Lower lobe of right lung (tissue), 2 donors: ENCODE data around the gene BMAL2. TPM values are rescaled to one million over a fixed set of nuclear protein-coding genes. Genes with fewer than 3 reads are reported as not detected.

Experiments
- ATAC-seq, 2 donors: fragments of 200-7000 bp; cut with Tn5 transposase; one replicate each; pipeline ENCODE4 v1.9.1; 2020 to 2022; ENCODE audit warnings: mild to moderate bottlenecking in 2 of 2, moderate library complexity in 2 of 2
- DNase-seq: peaks from one replicate; pipeline ENCODE4 v3.0.0-alpha.2; 2020
- H3K27ac ChIP-seq: fragments of 200-600 bp; one replicate; pipeline ENCODE4 v1.8.0; 2022
- H3K27me3 ChIP-seq: fragments of 200-600 bp; one replicate; pipeline ENCODE4 v1.8.0; 2022; ENCODE audit warnings: low read depth
- H3K36me3 ChIP-seq: fragments of 200-600 bp; one replicate; pipeline ENCODE4 v1.8.0; 2022; ENCODE audit warnings: mild to moderate bottlenecking
- H3K4me1 ChIP-seq: fragments of 200-600 bp; one replicate; pipeline ENCODE4 v1.8.0; 2022
- H3K4me3 ChIP-seq: fragments of 200-600 bp; one replicate; pipeline ENCODE4 v1.8.0; 2022; ENCODE audit warnings: mild to moderate bottlenecking
- H3K9me3 ChIP-seq: fragments of 200-600 bp; one replicate; pipeline ENCODE4 v1.8.0; 2022
- CTCF ChIP-seq: fragments of 200-600 bp; IDR thresholded peaks from one replicate; pipeline ENCODE4 v1.8.0; 2022; ENCODE audit warnings: antibody characterized with exemption, mild to moderate bottlenecking
- intact Hi-C: fragments of 100-400 bp; cut with DNase I; formaldehyde crosslinking; loops from one replicate; pipeline ENCODE4 v1.11.0; 2022
- total RNA-seq: library from RNA; stranded (reverse); fragmentation: NEBNext Ultra II Directional; extraction: Animal tissue kit (Norgen Biotek cat#: 25700); gene quantifications from one replicate; pipeline ENCODE4 v1.2.1, GENCODE V29; 2021
- donor health status: DM: no; HTN: yes; CAD: no; lungs with severe emphysema.

The BMAL2 gene
- total RNA-seq, 1 donor from 2014 or later = 2.6 TPM

DNA sequence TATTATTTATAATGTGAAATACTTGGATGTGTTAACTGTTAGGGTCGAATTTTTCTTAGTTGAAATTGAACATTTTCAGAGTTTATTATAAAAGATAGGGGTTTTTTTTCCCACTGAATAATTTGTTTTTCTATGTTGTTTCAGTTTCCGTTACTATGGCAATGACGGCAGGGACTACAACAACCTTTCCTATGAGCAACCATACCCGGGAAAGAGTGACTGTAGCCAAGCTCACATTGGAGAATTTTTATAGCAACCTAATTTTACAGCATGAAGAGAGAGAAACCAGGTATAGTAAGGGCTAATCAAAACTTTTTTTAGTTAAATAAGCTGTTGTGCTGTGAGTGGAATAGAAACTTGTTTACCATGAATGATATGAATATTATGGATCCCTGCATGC, 35.1 kb upstream of the BMAL2 start:
- intact Hi-C loops = no loop called here
- Histone ChIP-seq H3K36me3 (peaks cover 10% of the 10 kb centered on the region), H3K27me3 (no peaks in the 10 kb centered on the region), H3K9me3 (no peaks in the 10 kb centered on the region), H3K4me1 (no peaks in the 10 kb centered on the region), H3K4me3 (no peak overlapping the region), H3K27ac (no peak overlapping the region)
- DNase-seq (no peak), ATAC-seq (no peak)
- TF ChIP-seq CTCF = no peak

- ATAC-seq = no peak
- no peak for TF ChIP-seq CTCF
- DNase-seq = no peak
- H3K4me1 ChIP-seq = no peaks in the 10 kb centered on the region
- no peaks in the 10 kb centered on the region for H3K9me3 ChIP-seq
- no peak overlapping the region for H3K27ac ChIP-seq
- intact Hi-C loops = no loop called here
- H3K27me3 ChIP-seq = no peaks in the 10 kb centered on the region
- peaks cover 10% of the 10 kb centered on the region for H3K36me3 ChIP-seq
- no peak overlapping the region for H3K4me3 ChIP-seq
These were observed 33.5 kb upstream of the BMAL2 start for GRCh38 chr12:27299102-27299501.

DNA sequence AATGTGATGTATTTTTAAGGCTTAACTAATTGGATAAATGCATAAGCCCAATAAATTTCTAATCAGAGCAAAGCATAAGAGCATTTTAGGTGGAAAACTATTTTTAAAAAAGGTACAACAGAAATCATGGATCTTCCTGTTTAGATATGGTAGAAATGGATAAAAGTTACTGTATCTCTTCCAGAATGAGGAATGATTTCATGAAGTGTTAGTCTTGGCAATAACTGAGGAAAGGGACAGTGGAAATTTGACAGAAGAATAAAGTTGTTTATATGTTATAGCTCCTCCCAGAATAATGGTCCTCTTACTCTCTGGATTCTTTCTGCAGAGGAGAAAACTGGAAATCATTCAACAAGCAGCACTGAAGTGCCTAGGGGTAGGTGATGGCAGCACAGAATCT, 32.4 kb upstream of the BMAL2 start:
- ATAC-seq = no peak
- H3K4me3 ChIP-seq = no peak overlapping the region
- TF ChIP-seq CTCF = no peak
- intact Hi-C loops = loop anchor here (10.0 kb wide), 1 partner anchor 285 kb away; the partner anchor contains the start of gene TM7SF3
- H3K27me3 ChIP-seq = no peaks in the 10 kb centered on the region
- no peak overlapping the region for H3K27ac ChIP-seq
- DNase-seq = no peak
- H3K9me3 ChIP-seq = no peaks in the 10 kb centered on the region
- H3K36me3 ChIP-seq = peaks cover 10% of the 10 kb centered on the region
- no peaks in the 10 kb centered on the region for H3K4me1 ChIP-seq

DNA sequence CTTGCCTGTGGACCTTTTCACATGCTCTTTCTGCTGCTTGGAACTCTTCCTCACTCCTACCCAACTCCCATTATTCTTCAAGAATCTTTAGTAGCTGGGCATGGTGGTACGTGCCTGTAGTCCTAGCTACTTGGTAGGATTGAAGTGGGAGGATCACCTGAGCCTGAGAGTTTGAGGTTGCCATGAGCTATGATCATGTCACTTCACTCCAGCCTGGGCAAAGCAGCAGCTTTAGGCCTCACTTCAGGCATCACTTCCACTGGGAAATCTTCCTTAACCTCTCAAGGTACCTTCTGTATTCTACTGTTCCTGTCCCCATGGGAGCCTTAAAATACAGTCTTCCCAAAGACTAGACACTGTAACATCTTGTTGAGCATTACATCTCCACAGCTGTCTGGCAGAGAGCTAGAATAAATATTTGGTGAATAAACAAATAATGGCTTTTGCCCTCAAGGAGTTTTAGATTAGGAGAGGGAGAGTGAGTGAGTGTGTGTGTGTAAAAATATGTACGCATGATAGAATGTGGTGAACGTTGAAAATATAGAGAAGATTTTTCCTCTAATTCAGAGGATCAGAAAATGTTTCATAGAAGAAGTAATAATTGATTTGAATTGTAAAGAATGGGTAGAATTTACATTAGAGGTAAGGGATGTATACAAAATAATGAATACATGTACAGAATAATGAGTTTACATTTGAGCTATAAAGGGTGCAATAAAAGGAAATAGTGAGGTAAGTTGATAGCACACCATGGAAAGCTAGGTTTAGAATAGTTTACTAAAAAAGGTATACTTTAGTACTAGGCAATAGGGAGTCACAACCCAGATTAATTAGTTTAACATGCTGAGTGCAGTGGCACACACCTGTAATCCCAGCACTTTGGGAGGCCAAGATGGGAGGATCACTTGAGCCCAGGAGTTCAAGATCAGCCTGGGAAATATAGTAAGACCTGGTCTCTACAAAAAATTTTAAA, 29.2 kb upstream of the BMAL2 start:
- no peaks in the 10 kb centered on the region for H3K27me3 ChIP-seq
- H3K4me3 ChIP-seq = no peak overlapping the region
- H3K36me3 ChIP-seq = peaks cover 7% of the 10 kb centered on the region
- H3K9me3 ChIP-seq = no peaks in the 10 kb centered on the region
- no peak for ATAC-seq
- no peaks in the 10 kb centered on the region for H3K4me1 ChIP-seq
- no peak for TF ChIP-seq CTCF
- no peak for DNase-seq
- H3K27ac ChIP-seq = no peak overlapping the region
- intact Hi-C loops = loop anchor here (10.0 kb wide), 1 partner anchor 289 kb away; the partner anchor contains the start of gene TM7SF3

DNA sequence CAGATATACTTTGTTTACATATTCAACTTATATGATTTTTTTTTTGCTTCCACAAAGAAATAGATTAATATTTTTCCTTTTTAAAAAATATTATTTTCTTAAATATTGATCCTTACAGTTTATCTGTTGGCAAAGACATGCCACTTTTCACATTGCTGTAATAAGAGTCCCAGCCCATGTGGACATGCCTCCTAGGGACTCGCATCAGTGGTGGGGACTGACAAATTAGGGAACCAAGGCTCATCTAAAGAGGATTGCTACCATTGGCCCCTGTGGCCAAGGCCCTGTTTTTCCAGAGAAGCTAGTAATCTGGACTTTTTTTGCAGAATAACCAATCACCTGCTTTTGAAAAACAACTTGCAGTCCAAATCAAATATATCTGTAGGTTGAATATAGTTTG, 27.8 kb upstream of the BMAL2 start:
- no peak for TF ChIP-seq CTCF
- no peak overlapping the region for H3K27ac ChIP-seq
- intact Hi-C loops = loop anchor here (10.0 kb wide), 1 partner anchor 290 kb away; the partner anchor contains the start of gene TM7SF3
- no peaks in the 10 kb centered on the region for H3K4me1 ChIP-seq
- DNase-seq (no peak), ATAC-seq (no peak)
- H3K36me3 ChIP-seq = peaks cover 19% of the 10 kb centered on the region
- H3K9me3 ChIP-seq = no peaks in the 10 kb centered on the region
- no peaks in the 10 kb centered on the region for H3K27me3 ChIP-seq
- H3K4me3 ChIP-seq = no peak overlapping the region
